ENCODE results near the gene CPXM2.

- no peak for TF ChIP-seq EZH2phosphoT487 (IDR thresholded peaks at IDR 0.05; ENCODE audit: insufficient read depth, low read depth)
- TF ChIP-seq EZH2 (IDR thresholded peaks at IDR 0.05; ENCODE audit: insufficient read depth, poor library complexity, severe bottlenecking): no peak
These were observed 47.8 kb downstream of the CPXM2 start for GRCh38 chr10:123843835-123844234.
